Uterus (tissue), 4 donors: ENCODE results near the gene TK2. TPM values are rescaled to one million over a fixed set of nuclear protein-coding genes. Genes with fewer than 3 reads are reported as not detected.

Experiments used
- DNase-seq, 2 donors: peaks; one replicate each; pipeline ENCODE4 v3.0.0-alpha.2; 2019 to 2020
- H3K27ac ChIP-seq, 2 donors: fragments of 200-600 bp; sonication (generic); 1 replicate in 1 of 2; 2 replicates in 1 of 2; pipeline ENCODE4 v1.5.1; 2016 to 2018
- H3K27me3 ChIP-seq, 2 donors: fragments of 200-600 bp; sonication (generic); one replicate each; pipeline ENCODE4 v1.5.1; 2018 to 2019; ENCODE audit warnings: control low read depth in 1 of 2
- H3K36me3 ChIP-seq, 2 donors: fragments of 200-600 bp; sonication (generic); one replicate each; pipeline ENCODE4 v1.5.1; 2019; ENCODE audit warnings: control low read depth in 1 of 2
- H3K4me1 ChIP-seq, 2 donors: fragments of 200-600 bp; sonication (generic); one replicate each; pipeline ENCODE4 v1.5.1; 2018 to 2019; ENCODE audit warnings: control low read depth in 1 of 2
- H3K4me3 ChIP-seq, 2 donors: fragments of 200-600 bp; sonication (generic); 1 replicate in 1 of 2; 2 replicates in 1 of 2; pipeline ENCODE4 v1.5.1; 2018 to 2019; ENCODE audit warnings: mild to moderate bottlenecking in 1 of 2
- H3K9me3 ChIP-seq, 2 donors: fragments of 200-600 bp; sonication (generic); one replicate each; pipeline ENCODE4 v1.5.1; 2019; ENCODE audit warnings: control low read depth in 1 of 2
- CTCF ChIP-seq, 4 experiments: fragments of 200-600 bp in 2 of 4; fragments of 450-650 bp in 2 of 4; sonication (generic) in 2 of 4; IDR thresholded peaks; one replicate each; pipeline ENCODE4 v1.5.1; 2016 to 2019; ENCODE audit warnings: antibody characterized with exemption in 4 of 4, mild to moderate bottlenecking in 2 of 4, moderate library complexity in 1 of 4
- POLR2A ChIP-seq, 2 donors: fragments of 450-650 bp; IDR thresholded peaks; one replicate each; pipeline ENCODE4 v1.6.1; 2016; ENCODE audit warnings: antibody characterized with exemption in 2 of 2, mild to moderate bottlenecking in 1 of 2, moderate library complexity in 1 of 2
- intact Hi-C: fragments of 100-400 bp; cut with DNase I; formaldehyde crosslinking; loops from one replicate; pipeline ENCODE4 v1.15.1; 2023; ENCODE audit warnings: low total_unique reads
- total RNA-seq, 4 donors: library from RNA; depleted of rRNA in 3 of 4; stranded (reverse); fragments of >200 nt in 3 of 4; gene quantifications; one replicate each; pipeline versions ENCODE4 v1.1.0 to v1.2.4, GENCODE V29; 2014 to 2023
- donor health status: DM: yes; HTN: yes; CAD: no.

The TK2 gene
- total RNA-seq, 4 donors from 2014 or later: 13.6 to 52.6 (median 39.2) TPM

GRCh38 chr16:66576296-66576695 is 26.4 kb upstream of the TK2 start:
- DNase-seq: no peak
- no peaks in the 10 kb centered on the region for H3K4me1 ChIP-seq
- H3K9me3 ChIP-seq: no peaks in the 10 kb centered on the region
- H3K27me3 ChIP-seq: peaks cover 0 to 7% of the 10 kb centered on the region in 2 donors
- no peak for TF ChIP-seq POLR2A (IDR thresholded peaks at IDR 0.05)
- TF ChIP-seq CTCF (IDR thresholded peaks at IDR 0.05): no peak
- H3K36me3 ChIP-seq: no peaks in the 10 kb centered on the region
- H3K4me3 ChIP-seq: no peak overlapping the region
- intact Hi-C loops: no loop called here
- H3K27ac ChIP-seq: no peak overlapping the region

- no peak for DNase-seq
- Histone ChIP-seq H3K36me3 (no peaks in the 10 kb centered on the region), H3K9me3 (no peaks in the 10 kb centered on the region), H3K4me3 (no peak overlapping the region), H3K27ac (no peak overlapping the region), H3K27me3 (peaks cover 0 to 7% of the 10 kb centered on the region in 2 donors), H3K4me1 (no peaks in the 10 kb centered on the region)
- TF ChIP-seq POLR2A (IDR thresholded peaks at IDR 0.05) (no peak), CTCF (IDR thresholded peaks at IDR 0.05) (no peak)
- intact Hi-C loops: no loop called here
Measured at GRCh38 chr16:66575060-66575459, 25.1 kb upstream of the TK2 start.

- Histone ChIP-seq H3K27ac (no peak overlapping the region), H3K36me3 (no peaks in the 10 kb centered on the region), H3K27me3 (peaks cover 0 to 7% of the 10 kb centered on the region in 2 donors), H3K4me3 (no peak overlapping the region), H3K9me3 (no peaks in the 10 kb centered on the region), H3K4me1 (no peaks in the 10 kb centered on the region)
- intact Hi-C loops: no loop called here
- no peak for DNase-seq
- TF ChIP-seq POLR2A (IDR thresholded peaks at IDR 0.05) (no peak), CTCF (IDR thresholded peaks at IDR 0.05) (no peak)
Measured at GRCh38 chr16:66574531-66574930, 24.6 kb upstream of the TK2 start.

GRCh38 chr16:66574081-66574480 is 24.2 kb upstream of the TK2 start:
- no peak for DNase-seq

GRCh38 chr16:66572356-66572755 is 22.4 kb upstream of the TK2 start:
- TF ChIP-seq POLR2A (IDR thresholded peaks at IDR 0.05) (no peak), CTCF (IDR thresholded peaks at IDR 0.05) (no peak)
- H3K4me3 ChIP-seq: no peak overlapping the region
- no peaks in the 10 kb centered on the region for H3K36me3 ChIP-seq
- no peaks in the 10 kb centered on the region for H3K4me1 ChIP-seq
- no peak overlapping the region for H3K27ac ChIP-seq
- intact Hi-C loops: no loop called here
- H3K27me3 ChIP-seq: no peaks in the 10 kb centered on the region
- DNase-seq: no peak
- no peaks in the 10 kb centered on the region for H3K9me3 ChIP-seq

More at GRCh38 chr16:66574081-66574480, 24.2 kb upstream of the TK2 start:
- H3K4me1 ChIP-seq: no peaks in the 10 kb centered on the region
- peaks cover 0 to 3% of the 10 kb centered on the region in 2 donors for H3K27me3 ChIP-seq
- intact Hi-C loops: no loop called here
- H3K27ac ChIP-seq: no peak overlapping the region
- H3K4me3 ChIP-seq: no peak overlapping the region
- TF ChIP-seq POLR2A (IDR thresholded peaks at IDR 0.05): no peak
- TF ChIP-seq CTCF (IDR thresholded peaks at IDR 0.05): no peak
- H3K36me3 ChIP-seq: no peaks in the 10 kb centered on the region
- H3K9me3 ChIP-seq: no peaks in the 10 kb centered on the region
